ENCODE measurements around the gene EIF4G3.
"Not testable (repeated sequence)": the region's sequence is repeated elsewhere in the genome, so short reads cannot be mapped to it uniquely, and the experiment has no call there.

Gene EIF4G3

GRCh38 chr1:21027805-21028204, 148.9 kb downstream of the EIF4G3 start:
- TF ChIP-seq CTCF (IDR thresholded peaks at IDR 0.05): no peak
- no peak overlapping the region for H3K4me3 ChIP-seq
- no peak overlapping the region for H3K27ac ChIP-seq
- DNase-seq (ENCODE audit: low spot score): no peak

GRCh38 chr1:21024918-21025317, 151.8 kb downstream of the EIF4G3 start:
- H3K27ac ChIP-seq: no peak overlapping the region
- no peak for TF ChIP-seq CTCF (IDR thresholded peaks at IDR 0.05)
- no peak overlapping the region for H3K4me3 ChIP-seq
- DNase-seq (ENCODE audit: low spot score): no peak

- not testable (repeated sequence) for H3K4me3 ChIP-seq; DNase-seq (ENCODE audit: low spot score); H3K27ac ChIP-seq
These were observed 152.4 kb downstream of the EIF4G3 start for GRCh38 chr1:21024136-21024896.

DNA sequence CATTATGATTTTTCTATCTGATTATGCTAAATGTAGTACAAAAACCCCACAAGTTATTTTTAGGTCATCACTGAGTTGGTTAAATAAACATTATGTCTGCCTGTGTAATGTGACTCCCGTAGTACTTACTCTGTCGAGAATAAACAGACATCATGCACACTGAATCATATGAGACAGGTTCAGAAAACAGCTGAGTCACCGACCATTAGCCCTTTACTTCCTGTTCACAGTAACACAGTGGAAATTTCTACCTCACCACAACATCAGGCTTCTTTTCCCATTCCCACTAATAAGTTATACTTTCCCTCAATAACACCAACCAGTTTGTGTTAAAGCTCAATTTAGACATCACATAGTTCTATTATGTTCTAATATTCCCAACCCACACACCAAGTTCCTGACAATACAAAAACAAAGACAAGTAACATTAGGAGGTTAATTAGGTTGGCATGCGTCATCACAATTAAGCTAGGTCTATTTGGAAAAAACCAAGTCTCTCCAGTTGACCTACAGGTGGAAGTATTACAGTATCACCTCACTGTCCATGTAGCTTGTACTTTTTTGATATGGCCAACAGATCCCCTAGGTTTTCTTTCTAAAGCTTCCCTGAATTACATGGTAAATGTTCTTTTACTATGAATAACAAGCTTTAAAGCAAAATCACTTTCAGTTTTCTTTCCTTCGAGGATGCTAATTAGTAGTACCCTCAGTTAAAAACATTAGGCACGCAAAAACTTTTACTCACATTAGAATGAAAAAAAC, 154.2 kb downstream of the EIF4G3 start:
- no peak for DNase-seq (ENCODE audit: low spot score)

DNA sequence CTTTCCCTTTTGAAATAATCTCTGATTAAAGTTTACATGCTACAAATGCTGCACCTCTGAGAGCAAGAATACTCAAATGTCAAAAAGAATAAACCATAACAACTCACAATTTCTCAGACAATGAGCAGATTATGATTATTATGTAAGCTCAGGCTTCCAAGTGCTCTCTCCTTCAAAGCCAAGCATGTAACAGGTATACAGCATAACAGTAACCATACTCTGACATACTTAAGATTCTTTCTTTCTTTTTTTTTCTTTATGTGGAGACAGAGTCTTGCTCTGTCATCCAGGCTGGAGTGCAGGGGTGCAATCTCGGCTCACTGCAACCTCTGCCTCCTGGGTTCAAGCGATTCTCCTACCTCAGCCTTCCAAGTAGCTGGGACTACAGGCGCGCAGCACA, 155.4 kb downstream of the EIF4G3 start:
- Histone ChIP-seq H3K4me3 (no peak overlapping the region), H3K27ac (peak overlapping the region; percentile 82 to 86)
- DNase-seq (ENCODE audit: low spot score): no peak
- TF ChIP-seq CTCF (IDR thresholded peaks at IDR 0.05): no peak

More for the DNA sequence above, 154.2 kb downstream of the EIF4G3 start:
- TF ChIP-seq CTCF (IDR thresholded peaks at IDR 0.05): no peak
- peak overlapping the region; percentile 28 for H3K4me3 ChIP-seq
- peak overlapping the region; percentile 82 to 86 for H3K27ac ChIP-seq

DNA sequence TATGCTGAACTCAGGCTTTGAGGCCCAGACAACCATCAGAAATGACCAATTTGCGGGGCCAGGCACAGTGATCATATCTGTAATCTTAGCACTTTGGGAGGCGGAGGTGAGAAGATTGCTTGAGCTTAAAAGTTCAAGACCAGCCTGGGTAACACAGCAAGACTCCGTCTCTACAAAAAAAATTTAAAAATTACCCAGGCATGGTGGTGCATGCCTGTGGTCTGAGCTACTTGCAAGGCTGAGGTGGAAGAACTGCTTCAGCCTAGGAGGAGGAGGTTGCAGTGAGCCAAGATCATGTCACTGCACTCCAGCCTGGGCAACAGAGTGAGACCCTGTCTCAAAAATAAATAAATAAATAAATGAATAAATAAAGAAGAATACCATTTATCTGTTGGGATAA, 156.5 kb downstream of the EIF4G3 start:
- no peak for DNase-seq (ENCODE audit: low spot score)
- Histone ChIP-seq H3K27ac (no peak overlapping the region), H3K4me3 (no peak overlapping the region)
- no peak for TF ChIP-seq CTCF (IDR thresholded peaks at IDR 0.05)

- DNase-seq (ENCODE audit: low spot score): no peak
- TF ChIP-seq CTCF (IDR thresholded peaks at IDR 0.05): no peak
- Histone ChIP-seq H3K4me3 (no peak overlapping the region), H3K27ac (no peak overlapping the region)
These were observed 158.0 kb downstream of the EIF4G3 start for GRCh38 chr1:21018673-21019072.
